NCI-H128 (cell line): ENCODE measurements around the gene LGALS9C.
"Not testable (repeated sequence)": the region's sequence is repeated elsewhere in the genome, so short reads cannot be mapped to it uniquely, and the experiment has no call there.

ENCODE experiments used
- DNase-seq: peaks from one replicate; lab custom pipeline; 2025; ENCODE audit not compliant: unreplicated experiment; lab: John Stamatoyannopoulos, UW

Gene LGALS9C

DNA sequence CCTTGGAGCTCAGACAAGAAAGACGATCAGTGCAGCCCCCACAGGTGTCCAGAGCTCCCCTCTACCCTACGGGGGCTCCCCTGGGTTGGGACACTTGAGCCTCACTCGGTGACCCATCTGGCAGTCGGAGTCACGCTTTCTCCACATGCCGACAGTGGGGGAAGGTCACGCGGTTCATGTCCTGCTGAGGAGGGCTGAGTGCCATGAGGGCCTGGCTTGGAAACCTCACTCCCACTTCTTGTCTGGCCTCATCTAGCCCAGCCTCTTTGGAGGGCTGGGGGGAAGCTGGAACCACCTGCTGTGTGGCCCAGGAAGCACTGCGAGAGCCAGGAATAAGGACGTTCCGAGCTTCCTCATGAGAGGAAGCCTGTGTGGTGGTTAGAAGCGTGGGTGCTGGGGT lies 1.8 kb downstream of the LGALS9C start:
- not testable (repeated sequence) for DNase-seq

DNA sequence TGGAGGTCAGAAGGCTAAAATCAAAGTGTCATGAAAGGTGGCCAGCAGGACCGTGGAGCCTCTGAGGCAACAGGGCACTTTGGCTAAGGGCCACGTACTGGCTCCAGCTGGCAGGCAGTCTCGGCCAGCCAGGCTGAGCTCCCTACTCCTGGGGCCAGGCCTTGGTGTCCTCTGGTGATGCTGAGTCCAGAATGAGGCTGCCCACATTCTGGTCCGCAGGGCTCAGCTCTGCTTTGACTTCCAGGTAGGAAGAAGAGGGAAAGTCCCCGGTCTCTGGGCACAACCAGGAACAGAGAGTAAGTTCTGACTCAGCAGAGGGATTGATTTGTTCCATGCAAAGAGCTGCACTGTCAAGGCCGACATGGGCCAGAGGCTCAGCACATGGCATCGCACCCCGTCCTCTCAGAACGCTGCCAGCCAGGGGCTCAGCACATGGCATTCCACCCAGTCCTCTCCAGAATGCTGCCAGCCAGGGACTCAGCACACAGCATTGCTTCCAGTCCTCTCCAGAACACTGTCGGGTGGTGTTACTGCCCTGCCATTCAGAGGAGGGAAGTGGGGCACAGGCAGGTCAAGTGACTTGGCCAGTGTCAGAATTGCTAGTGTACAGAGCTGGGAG lies 2.5 kb downstream of the LGALS9C start:
- not testable (repeated sequence) for DNase-seq

DNA sequence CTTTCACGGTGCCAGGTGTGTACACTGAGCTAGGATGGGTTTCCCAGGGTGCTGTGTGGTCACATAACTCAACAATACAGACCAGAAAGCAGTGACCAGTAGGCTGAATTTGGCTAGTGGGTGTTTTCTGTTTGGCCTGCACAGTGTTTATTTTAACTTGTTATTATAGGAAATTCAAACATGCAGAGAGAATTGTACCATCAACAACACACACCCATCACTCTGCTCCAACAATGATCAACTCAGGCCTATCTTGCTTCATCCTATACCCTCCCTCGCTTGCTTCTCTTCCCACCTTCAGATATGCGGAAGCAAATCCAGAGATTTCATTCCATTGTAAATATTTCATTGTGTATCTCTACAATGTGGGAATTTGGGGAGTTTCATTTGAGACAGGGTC lies 5.2 kb downstream of the LGALS9C start:
- DNase-seq: not testable (repeated sequence)

DNA sequence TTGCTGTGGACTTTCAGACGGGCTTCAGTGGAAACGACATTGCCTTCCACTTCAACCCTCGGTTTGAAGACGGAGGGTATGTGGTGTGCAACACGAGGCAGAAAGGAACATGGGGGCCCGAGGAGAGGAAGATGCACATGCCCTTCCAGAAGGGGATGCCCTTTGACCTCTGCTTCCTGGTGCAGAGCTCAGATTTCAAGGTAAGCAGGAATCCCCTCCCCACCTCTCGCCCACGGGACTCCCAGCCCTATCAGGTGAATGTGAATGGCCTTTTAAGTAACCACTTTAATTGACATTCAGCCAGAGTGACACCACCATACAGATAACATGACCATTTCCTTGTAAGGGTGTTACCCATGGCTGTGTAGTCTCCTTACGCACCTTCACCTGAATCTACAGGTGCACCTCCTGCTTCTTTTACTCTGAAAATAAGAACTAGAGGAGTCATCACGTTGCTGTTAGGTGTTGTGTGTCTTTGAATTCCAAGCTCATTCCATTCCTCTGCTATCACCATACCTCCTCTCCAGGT lies 9.4 kb downstream of the LGALS9C start:
- DNase-seq: not testable (repeated sequence)

DNA sequence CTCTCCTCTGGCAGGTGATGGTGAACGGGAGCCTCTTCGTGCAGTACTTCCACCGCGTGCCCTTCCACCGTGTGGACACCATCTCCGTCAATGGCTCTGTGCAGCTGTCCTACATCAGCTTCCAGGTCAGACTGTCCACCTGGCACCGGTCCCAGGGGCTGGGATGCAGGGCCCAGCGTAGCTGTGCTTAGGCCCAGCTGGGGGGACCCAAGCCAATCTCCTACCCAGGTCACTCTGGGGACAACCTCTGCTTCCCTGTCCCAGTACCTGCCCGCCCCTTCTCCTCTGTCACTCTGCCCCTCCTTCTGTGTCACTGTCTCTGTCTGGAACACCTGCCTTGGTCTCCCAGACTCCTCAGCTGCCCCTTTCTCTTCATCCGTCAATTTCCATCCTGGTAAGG lies 11.0 kb downstream of the LGALS9C start:
- DNase-seq: not testable (repeated sequence)

DNA sequence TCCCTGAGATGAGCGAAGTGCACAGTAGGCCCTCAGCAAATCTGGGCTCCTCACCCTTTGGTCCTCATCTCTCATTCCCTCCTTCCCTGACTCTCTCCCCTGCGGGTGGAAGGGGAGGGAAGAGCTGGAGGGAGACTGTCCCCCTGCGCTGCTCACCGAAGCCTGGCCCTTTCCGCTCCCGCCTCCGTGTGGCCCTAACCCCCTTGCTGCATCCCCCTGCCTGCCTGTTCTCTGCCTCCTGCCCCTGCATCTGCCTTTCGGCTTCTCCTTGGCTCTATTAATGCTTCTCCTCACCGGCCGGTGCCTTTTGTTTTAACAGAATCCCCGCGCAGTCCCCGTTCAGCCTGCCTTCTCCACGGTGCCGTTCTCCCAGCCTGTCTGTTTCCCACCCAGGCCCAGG lies 12.0 kb downstream of the LGALS9C start:
- not testable (repeated sequence) for DNase-seq

DNA sequence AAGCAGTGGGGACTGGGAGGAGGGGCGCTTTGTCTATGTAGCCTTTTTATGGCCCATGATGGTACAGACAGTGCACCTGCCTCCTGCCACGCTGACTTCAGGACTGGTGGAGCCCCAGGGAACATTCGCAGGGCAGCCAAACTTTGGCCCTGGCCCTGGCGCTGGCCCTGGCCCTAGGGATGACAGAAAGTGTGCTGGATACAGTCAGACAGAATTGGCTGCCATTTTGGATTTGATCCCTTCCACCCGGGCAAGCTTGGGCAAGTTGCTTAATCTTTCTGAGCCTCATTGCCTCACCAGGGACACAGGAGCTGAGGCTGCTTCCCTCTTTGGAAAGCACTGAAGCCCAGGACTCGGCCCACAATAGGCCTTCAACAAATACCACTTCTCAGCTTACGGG lies 13.4 kb downstream of the LGALS9C start:
- DNase-seq: not testable (repeated sequence)

DNA sequence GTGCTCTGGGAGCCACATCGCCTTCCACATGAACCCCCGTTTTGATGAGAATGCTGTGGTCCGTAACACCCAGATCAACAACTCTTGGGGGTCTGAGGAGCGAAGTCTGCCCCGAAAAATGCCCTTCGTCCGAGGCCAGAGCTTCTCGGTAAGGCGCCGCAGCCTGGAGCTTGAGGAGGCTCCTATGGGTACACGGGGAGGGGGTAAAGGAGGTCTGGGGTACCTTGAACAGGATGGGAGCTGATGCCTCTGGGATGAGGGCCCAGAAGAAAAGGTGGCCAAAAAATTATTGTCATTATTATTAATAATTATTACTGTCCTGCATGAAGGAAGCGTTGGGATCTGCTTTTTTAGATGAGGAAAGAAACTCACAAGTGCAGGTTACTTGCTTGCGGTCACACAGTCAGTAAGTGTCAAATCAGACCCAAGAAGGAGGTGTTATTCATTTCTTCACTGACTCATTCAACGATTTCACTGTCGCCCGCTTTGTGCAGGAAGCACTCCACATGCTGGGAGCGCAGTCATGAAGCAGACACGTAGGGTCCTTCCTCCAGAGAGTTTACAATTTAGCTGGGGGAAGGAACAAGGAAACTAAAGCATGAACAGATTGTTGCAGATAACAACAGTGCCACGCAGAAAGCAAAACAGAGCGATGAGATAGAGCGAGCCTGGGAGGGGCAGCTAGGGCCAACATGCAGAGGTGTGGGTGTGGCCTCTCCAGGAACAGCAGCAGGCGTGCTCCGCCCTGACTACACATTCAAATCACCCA lies 16.3 kb downstream of the LGALS9C start:
- DNase-seq: not testable (repeated sequence)

DNA sequence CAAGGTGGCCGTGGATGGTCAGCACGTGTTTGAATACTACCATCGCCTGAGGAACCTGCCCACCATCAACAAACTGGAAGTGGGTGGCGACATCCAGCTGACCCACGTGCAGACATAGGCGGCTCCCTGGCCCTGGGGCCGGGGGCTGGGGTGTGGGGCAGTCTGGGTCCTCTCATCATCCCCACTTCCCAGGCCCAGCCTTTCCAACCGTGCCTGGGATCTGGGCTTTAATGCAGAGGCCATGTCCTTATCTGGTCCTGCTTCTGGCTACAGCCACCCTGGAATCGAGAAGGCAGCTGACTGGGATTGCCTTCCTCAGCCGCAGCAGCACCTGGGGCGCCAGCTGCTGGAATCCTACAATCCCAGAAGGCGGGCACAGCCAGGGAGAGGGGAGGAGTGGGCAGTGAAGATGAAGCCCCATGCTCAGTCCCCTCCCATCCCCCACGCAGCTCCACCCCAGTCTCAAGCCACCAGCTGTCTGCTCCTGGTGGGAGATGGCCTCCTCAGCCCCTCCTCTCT lies 17.7 kb downstream of the LGALS9C start:
- DNase-seq: not testable (repeated sequence)

DNA sequence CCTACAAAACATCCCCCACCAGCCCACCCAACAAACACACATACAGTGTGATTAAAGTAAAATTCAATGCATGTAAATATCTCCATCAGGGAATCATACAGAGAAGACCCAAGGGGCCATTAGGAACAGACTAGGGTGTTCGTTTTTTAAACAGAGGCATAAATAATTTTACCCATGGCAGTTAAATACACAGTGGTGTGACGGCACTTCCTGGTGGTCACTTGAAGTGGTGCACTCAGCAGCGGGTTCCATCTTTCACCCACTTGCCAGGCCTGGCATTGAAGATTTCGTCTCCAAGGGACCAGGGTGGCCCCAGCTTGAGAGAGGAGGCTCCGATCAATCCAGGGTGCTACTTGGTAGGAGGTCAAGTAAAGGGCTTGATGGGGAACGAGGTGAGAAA lies 20.5 kb downstream of the LGALS9C start:
- not testable (repeated sequence) for DNase-seq

DNA sequence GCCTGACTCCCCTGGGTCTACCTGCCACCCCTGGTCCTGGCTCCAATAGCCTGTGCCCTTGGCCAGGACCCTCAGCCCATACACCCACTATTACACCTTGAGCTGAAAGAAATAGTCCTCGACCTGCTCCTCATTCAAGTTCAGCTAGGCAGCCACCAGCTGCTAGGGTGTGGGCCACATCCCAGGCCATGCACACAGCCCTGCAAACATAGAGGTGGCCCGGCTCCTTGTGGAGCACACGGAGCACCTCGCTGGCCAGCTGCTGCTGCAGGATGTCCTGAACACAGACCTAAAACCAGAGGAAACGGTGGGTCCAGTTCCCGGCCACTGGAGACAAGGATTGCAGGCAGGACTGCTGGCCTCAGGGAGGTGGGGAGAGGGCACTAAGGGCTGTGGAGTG lies 22.5 kb downstream of the LGALS9C start:
- not testable (repeated sequence) for DNase-seq

DNA sequence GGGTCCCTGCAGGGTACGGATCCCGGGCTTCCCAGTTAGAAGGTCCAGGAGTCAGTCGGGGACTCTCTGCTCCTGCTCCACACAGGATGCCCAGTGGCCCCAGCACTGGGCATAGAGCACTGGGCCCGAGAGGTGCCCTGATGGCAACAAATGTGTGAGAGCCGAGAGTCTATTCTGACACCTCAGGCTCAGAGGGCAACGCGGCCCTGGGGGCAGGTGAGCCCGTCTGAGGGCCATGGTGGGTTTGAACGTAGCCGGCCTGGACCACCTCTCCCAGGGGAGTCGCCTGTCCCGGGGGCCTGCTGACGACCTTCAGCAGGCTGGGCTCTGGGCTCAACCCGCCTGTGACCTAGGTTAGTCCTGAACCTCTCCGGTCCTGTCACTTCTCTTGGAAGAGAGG lies 23.2 kb downstream of the LGALS9C start:
- not testable (repeated sequence) for DNase-seq

DNA sequence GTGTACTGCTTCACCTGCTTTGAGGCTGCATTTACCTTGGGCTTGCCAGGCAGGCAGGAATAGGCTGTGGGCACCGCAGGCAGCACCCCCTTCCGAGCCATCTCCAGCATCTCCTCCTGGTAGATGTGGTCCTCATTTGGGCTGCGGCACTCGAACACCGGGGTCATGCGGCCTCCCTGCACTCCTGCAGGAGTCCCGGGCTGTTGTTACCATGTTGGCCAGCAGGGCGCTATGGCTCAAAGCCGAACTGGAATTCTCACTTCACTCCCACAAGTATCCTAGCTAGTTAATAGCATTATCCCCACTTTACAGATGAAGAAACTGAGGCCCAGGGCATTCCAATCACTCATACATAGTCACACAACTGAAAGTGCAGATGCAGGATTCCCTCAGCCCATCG lies 23.7 kb downstream of the LGALS9C start:
- not testable (repeated sequence) for DNase-seq

DNA sequence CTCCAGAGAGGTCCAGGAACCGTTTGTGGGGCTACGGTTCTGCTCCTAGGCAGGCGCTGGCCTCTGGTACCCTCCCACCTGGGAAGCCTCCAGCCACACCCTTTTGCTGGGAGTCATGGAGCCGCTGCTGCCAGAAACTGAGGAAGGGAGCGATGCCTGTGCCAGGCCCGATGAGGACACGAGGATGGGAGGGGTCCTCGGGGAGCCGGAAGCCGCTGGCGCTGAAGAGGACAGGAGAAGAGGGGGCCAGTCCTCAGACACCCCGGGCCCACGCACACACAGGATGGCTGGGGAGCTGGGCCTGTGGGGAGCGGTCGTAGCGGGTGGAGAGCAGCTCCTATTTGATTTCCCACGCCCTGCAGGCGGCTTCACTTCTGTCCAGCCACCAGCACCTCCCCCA lies 24.2 kb downstream of the LGALS9C start:
- DNase-seq: not testable (repeated sequence)

DNA sequence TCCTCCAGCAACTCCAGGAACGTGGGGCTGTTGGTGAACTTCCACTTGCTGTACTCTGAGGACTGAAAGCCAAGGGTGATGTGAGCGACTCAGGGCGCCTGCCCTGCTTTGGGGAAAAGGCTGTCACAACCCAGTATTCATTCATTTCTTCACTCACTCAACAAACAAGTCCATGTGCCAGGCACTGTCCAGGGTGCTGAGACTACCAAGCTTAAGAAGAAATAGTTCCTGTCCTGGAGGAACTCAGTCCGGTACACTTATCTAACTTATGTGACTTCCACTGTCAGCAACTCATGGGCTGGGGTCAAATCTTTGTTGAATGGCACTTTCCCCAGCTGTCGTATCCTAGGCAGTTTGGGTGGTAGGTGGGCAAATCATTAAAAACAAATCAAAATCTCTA lies 26.6 kb downstream of the LGALS9C start:
- not testable (repeated sequence) for DNase-seq

DNA sequence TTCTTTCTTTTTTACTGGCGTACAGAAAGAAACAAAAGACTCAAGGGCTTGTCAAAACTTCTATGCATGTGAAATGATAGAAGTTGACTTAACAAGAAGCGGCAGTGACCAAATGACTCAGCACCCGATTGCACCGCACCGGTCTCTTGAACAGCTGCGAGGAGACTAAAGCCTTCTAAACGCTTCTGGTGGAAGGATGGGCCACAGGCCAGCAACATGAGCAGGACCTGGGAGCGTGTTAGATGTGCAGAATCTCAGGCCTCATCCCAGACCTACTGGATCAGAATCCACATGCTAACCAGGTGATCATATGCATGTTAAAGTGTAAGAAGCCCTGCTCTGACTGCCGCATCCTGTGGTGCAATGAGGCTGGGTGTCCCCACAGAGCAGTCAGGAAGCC lies 31.1 kb downstream of the LGALS9C start:
- not testable (repeated sequence) for DNase-seq

DNA sequence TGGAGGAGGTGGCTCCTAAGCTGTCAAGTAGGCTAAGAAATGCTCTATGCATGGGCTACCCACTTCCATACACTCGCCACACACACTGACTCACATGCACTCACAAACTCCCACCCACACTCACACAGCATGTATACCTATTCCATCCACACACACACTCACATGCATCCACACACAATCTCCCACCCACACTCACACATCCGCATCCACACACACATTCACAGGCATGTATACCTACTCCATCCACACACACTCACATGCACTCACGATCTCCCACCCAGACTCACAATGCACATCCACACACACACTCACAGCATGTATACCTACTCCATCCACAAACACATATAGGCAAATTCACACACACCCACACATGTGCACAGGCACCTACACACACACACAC lies 32.1 kb downstream of the LGALS9C start:
- DNase-seq: not testable (repeated sequence)

DNA sequence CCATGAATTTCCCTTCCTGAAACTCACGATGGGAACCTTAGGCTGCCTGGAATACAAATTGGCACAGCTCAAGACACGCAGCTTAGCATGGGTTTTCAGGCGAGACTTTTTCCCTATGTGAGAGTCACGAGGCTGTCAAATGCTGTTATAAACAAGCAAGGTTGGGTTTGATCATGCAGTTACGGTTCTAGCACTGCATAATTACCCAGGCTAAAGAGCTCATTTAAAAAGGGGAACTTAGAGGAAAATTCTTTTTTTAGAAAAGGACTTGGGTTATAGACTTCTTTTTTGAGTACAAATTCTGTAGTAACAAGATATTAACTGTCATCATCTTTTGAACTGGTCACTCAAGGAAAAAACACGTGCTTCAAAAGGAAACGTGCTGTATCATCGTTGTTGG lies 44.5 kb downstream of the LGALS9C start:
- not testable (repeated sequence) for DNase-seq

DNA sequence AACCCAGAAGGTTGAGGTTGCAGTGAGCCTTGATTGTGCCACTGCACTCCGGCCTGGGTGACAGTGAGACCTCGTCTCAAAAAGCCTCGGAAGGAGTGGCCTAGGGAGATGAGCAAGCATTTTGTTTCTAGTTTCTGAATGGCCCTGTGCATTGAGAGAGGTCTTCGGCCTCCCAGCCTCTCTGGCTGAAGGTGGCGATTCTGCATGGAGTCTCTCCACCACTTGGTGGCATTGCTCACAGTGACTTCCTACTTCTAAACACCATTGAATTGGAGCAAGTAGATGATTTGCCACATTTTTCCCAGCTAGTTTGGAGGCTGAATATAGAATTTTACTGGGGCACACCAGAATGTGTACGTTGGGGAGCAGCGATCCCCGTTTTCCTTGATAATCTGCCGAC lies 48.4 kb downstream of the LGALS9C start:
- not testable (repeated sequence) for DNase-seq

DNA sequence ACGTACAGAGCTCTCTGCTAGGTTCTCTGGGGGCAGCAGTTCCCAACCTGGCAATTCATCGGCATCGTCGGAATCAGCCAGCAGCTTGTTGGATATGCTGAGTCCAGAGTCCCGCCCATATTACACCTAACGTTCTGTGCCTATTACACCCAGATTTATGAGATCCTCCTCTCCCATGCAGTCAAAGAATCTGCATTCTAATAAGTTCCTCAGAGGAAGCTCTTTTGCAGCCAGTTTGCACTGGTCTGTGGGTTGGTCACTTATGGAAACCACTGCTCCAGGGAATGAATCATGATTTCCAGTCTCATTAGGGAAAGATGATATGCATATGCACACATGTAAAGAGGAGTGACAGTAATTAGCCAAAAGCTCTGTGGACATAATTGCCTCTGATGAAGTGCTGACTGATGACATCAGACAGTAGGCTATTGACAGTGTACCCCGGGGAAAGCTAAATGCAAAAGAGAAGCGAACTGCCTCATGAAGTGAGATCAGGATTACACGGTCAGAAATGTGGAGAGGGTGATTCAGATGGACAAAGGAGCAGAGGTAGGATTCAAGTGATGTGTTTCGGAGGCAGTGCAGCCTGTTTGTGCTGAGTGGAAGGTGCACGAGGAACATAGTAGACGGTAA lies 49.7 kb downstream of the LGALS9C start:
- DNase-seq: not testable (repeated sequence)

DNA sequence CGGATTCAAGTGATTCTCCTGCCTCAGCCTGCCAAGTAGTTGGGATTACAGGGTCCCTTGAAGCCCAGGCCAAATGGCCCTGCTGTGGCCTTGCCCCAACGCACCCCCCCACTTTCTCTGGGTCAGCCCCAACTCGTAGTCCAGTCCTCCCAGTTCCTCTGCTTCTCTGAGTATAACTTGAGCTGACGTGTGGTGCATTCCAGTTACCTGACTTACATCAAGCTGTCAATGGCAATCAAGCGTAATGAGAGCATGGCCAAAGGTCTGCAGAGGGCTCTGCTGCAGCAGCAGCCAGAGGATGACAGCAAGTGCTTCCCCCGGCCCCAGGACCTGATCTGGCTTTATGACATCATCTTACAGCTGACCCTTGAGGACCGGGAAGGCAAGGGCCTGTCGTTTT lies 50.8 kb downstream of the LGALS9C start:
- DNase-seq: not testable (repeated sequence)
